ENCODE measurements around the gene ADAM15.

GRCh38 chr1:155052439-155053395 is 1.6 kb downstream of the ADAM15 start:
- TF ChIP-seq POLR2A (IDR thresholded peaks at IDR 0.05), result no peak
- TF ChIP-seq CTCF (IDR thresholded peaks at IDR 0.05), result peak in 1 of 3 donors; percentile 38
- TF ChIP-seq POLR2AphosphoS5 (IDR thresholded peaks at IDR 0.05), result no peak

Data from breast epithelium (tissue), 3 donors.